ENCODE measurements around the gene EGFL7.

EGFL7 gene

GRCh38 chr9:136672431-136673087 is 9.8 kb downstream of the EGFL7 start:
- no peak for DNase-seq (ENCODE audit: low read depth in 2 of 2)

- no peak for DNase-seq (ENCODE audit: low read depth in 2 of 2)
Measured at GRCh38 chr9:136673088-136673974, 10.6 kb downstream of the EGFL7 start.

- DNase-seq (ENCODE audit: low read depth in 2 of 2), result no peak
Measured at GRCh38 chr9:136673975-136674785, 11.5 kb downstream of the EGFL7 start.

GRCh38 chr9:136674786-136675349 is 12.2 kb downstream of the EGFL7 start:
- DNase-seq (ENCODE audit: low read depth in 2 of 2), result no peak

GRCh38 chr9:136675477-136676296 is 13.0 kb downstream of the EGFL7 start:
- no peak for DNase-seq (ENCODE audit: low read depth in 2 of 2)

GRCh38 chr9:136676297-136676794 is 13.6 kb downstream of the EGFL7 start:
- DNase-seq (ENCODE audit: low read depth in 2 of 2), result no peak

GRCh38 chr9:136676920-136677686 is 14.4 kb downstream of the EGFL7 start:
- no peak for DNase-seq (ENCODE audit: low read depth in 2 of 2)

GRCh38 chr9:136678034-136678433 is 15.3 kb downstream of the EGFL7 start:
- no peak for DNase-seq (ENCODE audit: low read depth in 2 of 2)

- no peak for DNase-seq (ENCODE audit: low read depth in 2 of 2)
Measured at GRCh38 chr9:136678624-136679023, 15.9 kb downstream of the EGFL7 start.

- no peak for DNase-seq (ENCODE audit: low read depth in 2 of 2)
Measured at GRCh38 chr9:136679431-136679941, 16.8 kb downstream of the EGFL7 start.

GRCh38 chr9:136681029-136681428 is 18.3 kb downstream of the EGFL7 start:
- DNase-seq (ENCODE audit: low read depth in 2 of 2), result no peak

- DNase-seq (ENCODE audit: low read depth in 2 of 2), result no peak
Measured at GRCh38 chr9:136681945-136682699, 19.4 kb downstream of the EGFL7 start.

GRCh38 chr9:136682710-136683109 is 20.0 kb downstream of the EGFL7 start:
- DNase-seq (ENCODE audit: low read depth in 2 of 2), result no peak

GRCh38 chr9:136683173-136683745 is 20.5 kb downstream of the EGFL7 start:
- DNase-seq (ENCODE audit: low read depth in 2 of 2), result no peak

- DNase-seq (ENCODE audit: low read depth in 2 of 2), result no peak
Measured at GRCh38 chr9:136683755-136684154, 21.0 kb downstream of the EGFL7 start.

- DNase-seq (ENCODE audit: low read depth in 2 of 2), result no peak
Measured at GRCh38 chr9:136684339-136684738, 21.6 kb downstream of the EGFL7 start.

- no peak for DNase-seq (ENCODE audit: low read depth in 2 of 2)
Measured at GRCh38 chr9:136684799-136685198, 22.1 kb downstream of the EGFL7 start.

GRCh38 chr9:136685216-136685615 is 22.5 kb downstream of the EGFL7 start:
- DNase-seq (ENCODE audit: low read depth in 2 of 2), result no peak
